Smooth muscle cell (in vitro differentiated cells): Measurements from ENCODE around the gene SFSWAP. TPM values are rescaled to one million over a fixed set of nuclear protein-coding genes. Genes with fewer than 3 reads are reported as not detected.

ENCODE experiments used
- DNase-seq: peaks from one replicate; lab custom pipeline; 2025; ENCODE audit not compliant: unreplicated experiment; lab: John Stamatoyannopoulos, UW
- H2AFZ ChIP-seq: fragments of 200-600 bp; sonication (generic); 2 replicates; pipeline ENCODE4 v1.6.0; 2016; ENCODE audit warnings: antibody characterized with exemption, low read depth, mild to moderate bottlenecking
- H3F3A ChIP-seq: fragments of 200-600 bp; sonication (generic); 2 replicates; pipeline ENCODE4 v1.6.0; 2017; ENCODE audit warnings: antibody characterized with exemption, low read depth
- H3K27ac ChIP-seq: fragments of 200-600 bp; sonication (generic); 2 replicates; pipeline ENCODE4 v1.5.1; 2016; ENCODE audit warnings: low read depth, mild to moderate bottlenecking
- H3K27me3 ChIP-seq: fragments of 200-600 bp; sonication (generic); 2 replicates; pipeline ENCODE4 v1.6.1; 2016; ENCODE audit warnings: low read depth, mild to moderate bottlenecking
- H3K36me3 ChIP-seq: fragments of 200-600 bp; sonication (generic); 2 replicates; pipeline ENCODE4 v1.5.1; 2016; ENCODE audit warnings: low read depth
- H3K4me1 ChIP-seq: fragments of 200-600 bp; sonication (generic); 2 replicates; pipeline ENCODE4 v1.5.1; 2016; ENCODE audit warnings: low read depth
- H3K4me2 ChIP-seq: fragments of 200-600 bp; sonication (generic); 2 replicates; pipeline ENCODE4 v1.6.0; 2016; ENCODE audit warnings: mild to moderate bottlenecking
- H3K4me3 ChIP-seq: fragments of 200-600 bp; sonication (generic); 2 replicates; pipeline ENCODE4 v1.5.1; 2016; ENCODE audit warnings: mild to moderate bottlenecking
- H3K79me2 ChIP-seq: fragments of 200-600 bp; sonication (generic); 2 replicates; pipeline ENCODE4 v1.6.0; 2016; ENCODE audit warnings: low read depth, mild to moderate bottlenecking
- H3K9ac ChIP-seq: fragments of 200-600 bp; sonication (generic); 2 replicates; pipeline ENCODE4 v1.6.0; 2016; ENCODE audit warnings: low read depth
- H3K9me3 ChIP-seq: fragments of 200-600 bp; sonication (generic); replicated peaks from 2 replicates; pipeline ENCODE4 v1.5.1; 2016; ENCODE audit warnings: low read depth
- H4K20me1 ChIP-seq: fragments of 200-600 bp; sonication (generic); 2 replicates; pipeline ENCODE4 v1.6.0; 2016; ENCODE audit warnings: low read depth
- CTCF ChIP-seq: fragments of 200-600 bp; sonication (generic); IDR thresholded peaks from 2 replicates; pipeline ENCODE4 v1.5.1; 2017; ENCODE audit warnings: borderline replicate concordance, mild to moderate bottlenecking, antibody characterized with exemption; ENCODE audit not compliant: insufficient read depth, poor library complexity, severe bottlenecking
- WGBS: methylation state at CpG from one replicate; pipeline ENCODE4 v1.1.7; 2016; ENCODE audit warnings: low lambda C conversion rate; 5-methylcytosine and 5-hydroxymethylcytosine counted together
- polyA plus RNA-seq: library from polyadenylated mRNA; unstranded; fragments of >200 nt; fragmentation: Nextera tagmentation; extraction: Ambion mirVana; gene quantifications from 2 replicates; pipeline ENCODE4 v1.2.1, GENCODE V29; 2016
- total RNA-seq: library from RNA; depleted of rRNA; stranded (reverse); fragments of >200 nt; gene quantifications from 2 replicates; pipeline ENCODE4 v1.2.3, GENCODE V29; 2014

SFSWAP gene
- total and polyA plus RNA-seq, 2 experiments from 2014 or later, result 24.1 to 32.3 TPM

DNA sequence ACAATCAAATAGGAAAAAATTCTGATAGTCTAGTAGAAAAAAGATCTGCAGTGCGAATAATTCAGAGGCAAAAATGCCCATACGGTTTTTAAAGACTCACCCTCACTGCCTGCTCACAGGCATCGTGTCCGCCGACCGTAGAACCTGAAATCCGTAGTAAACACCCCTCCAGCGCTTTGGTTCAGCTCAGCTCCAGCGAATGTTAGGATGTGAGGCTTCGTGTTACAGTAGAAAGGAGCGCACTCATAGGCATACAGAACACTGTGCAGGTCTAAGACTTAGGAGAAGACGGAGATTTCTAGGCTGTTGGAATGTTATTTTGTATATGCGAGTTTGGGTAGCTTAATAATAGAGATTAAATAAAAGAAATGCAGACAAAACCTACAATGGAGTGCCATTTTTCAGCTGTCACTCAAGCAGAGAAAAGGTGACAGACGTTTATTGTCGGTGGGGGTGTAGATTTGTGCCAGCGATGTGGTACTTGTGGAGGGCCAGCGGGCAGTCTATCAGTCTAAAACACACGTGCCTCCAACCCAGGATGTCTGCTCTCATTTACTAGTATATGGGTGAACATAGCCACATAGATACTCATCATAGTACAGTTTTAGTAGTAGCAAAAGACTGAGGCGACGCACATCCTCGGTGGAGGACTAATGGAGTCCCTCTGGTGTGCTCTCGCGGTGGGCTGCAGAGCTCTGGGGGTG lies 25.7 kb downstream of the SFSWAP start:
- no peak for TF ChIP-seq CTCF

DNA sequence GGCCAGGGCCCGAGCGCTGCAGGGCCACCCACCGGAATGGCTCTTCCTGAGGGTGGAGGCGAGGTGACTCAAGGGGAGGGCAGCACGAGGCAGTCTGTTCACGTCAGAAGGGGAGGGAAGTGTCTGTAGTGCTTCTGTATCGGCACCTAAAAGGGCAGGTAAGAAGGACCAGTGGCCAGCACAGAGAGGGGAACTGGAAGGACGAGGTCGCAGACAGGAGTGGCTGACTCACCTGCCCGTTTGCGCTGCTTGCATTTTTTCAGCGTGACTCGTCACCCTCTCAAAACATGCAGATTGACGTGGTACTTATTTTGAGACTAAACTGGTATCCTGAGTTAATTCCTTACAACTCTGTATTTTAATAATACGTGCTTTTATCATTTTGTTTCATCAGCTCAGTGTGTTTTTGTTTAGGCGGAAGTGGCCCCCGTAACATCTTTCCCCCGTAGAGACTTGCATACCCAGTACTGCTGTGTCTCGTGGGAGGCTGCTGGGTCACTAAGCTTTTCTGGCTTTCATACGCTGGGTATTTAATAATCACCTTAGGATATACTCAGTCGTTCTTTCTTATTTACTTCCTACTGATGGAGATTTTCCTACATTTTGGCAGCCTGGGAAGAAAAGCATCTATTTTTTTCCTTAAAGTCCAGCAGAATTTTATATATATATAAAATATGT lies 26.4 kb downstream of the SFSWAP start:
- H3K79me2 ChIP-seq, result peaks cover 5% of the 10 kb centered on the region
- 49% methylated on average over 21 of the region's 21 CpGs for WGBS
- H3K27ac ChIP-seq, result peak overlapping the region; percentile 91
- no peaks in the 10 kb centered on the region for H3K4me1 ChIP-seq
- H4K20me1 ChIP-seq, result no peaks in the 10 kb centered on the region
- peak overlapping the region; percentile 78 for H3K9ac ChIP-seq
- no peaks in the 10 kb centered on the region for H3K27me3 ChIP-seq
- H3K4me2 ChIP-seq, result peak overlapping the region; percentile 71
- peak overlapping the region; percentile 26 for H3K4me3 ChIP-seq
- TF ChIP-seq CTCF, result no peak
- no peaks in the 10 kb centered on the region for H3F3A ChIP-seq
- peaks cover 3% of the 10 kb centered on the region for H3K36me3 ChIP-seq
- DNase-seq, result no peak
- no peaks in the 10 kb centered on the region for H3K9me3 ChIP-seq
- H2AFZ ChIP-seq, result no peak overlapping the region

More for the DNA sequence above, 25.7 kb downstream of the SFSWAP start:
- Histone ChIP-seq H3K27me3 (no peaks in the 10 kb centered on the region), H3F3A (no peaks in the 10 kb centered on the region), H3K9ac (peak overlapping the region; percentile 32), H3K36me3 (no peaks in the 10 kb centered on the region), H3K4me2 (no peak overlapping the region), H4K20me1 (no peaks in the 10 kb centered on the region), H3K79me2 (peaks cover 5% of the 10 kb centered on the region), H2AFZ (no peak overlapping the region), H3K4me1 (no peaks in the 10 kb centered on the region), H3K27ac (peak overlapping the region; percentile 91), H3K9me3 (no peaks in the 10 kb centered on the region), H3K4me3 (no peak overlapping the region)
- DNase-seq, result no peak
- 85% methylated on average over 23 of the region's 23 CpGs for WGBS

- no peaks in the 10 kb centered on the region for H4K20me1 ChIP-seq
- no peaks in the 10 kb centered on the region for H3K9me3 ChIP-seq
- DNase-seq, result no peak
- H3K27ac ChIP-seq, result peak overlapping the region; percentile 91
- H3K4me1 ChIP-seq, result no peaks in the 10 kb centered on the region
- no peaks in the 10 kb centered on the region for H3F3A ChIP-seq
- no peak overlapping the region for H2AFZ ChIP-seq
- H3K27me3 ChIP-seq, result no peaks in the 10 kb centered on the region
- peaks cover 7% of the 10 kb centered on the region for H3K36me3 ChIP-seq
- H3K9ac ChIP-seq, result no peak overlapping the region
- peak overlapping the region; percentile 71 for H3K4me2 ChIP-seq
- WGBS, result 94% methylated on average over 5 of the region's 5 CpGs
- peaks cover 5% of the 10 kb centered on the region for H3K79me2 ChIP-seq
- no peak overlapping the region for H3K4me3 ChIP-seq
- TF ChIP-seq CTCF, result no peak
These were observed 27.3 kb downstream of the SFSWAP start for GRCh38 chr12:131738196-131738595.
